NCI-H226 (cell line): ENCODE measurements around the gene GRK2.
"Not testable (repeated sequence)": the region's sequence is repeated elsewhere in the genome, so short reads cannot be mapped to it uniquely, and the experiment has no call there.

Experiments
- DNase-seq: peaks from one replicate; pipeline ENCODE4 v3.0.0-alpha.2; 2015

Gene GRK2

GRCh38 chr11:67266449-67267187 is at the start of gene GRK2:
Gene GRK2 (plus strand): TSS chr11:67266473. CDS start chr11:67266700, 227 bp downstream.
- DNase-seq, result peak; percentile 47

GRCh38 chr11:67227726-67228125 is 38.5 kb upstream of the GRK2 start:
- no peak for DNase-seq

- no peak for DNase-seq
Observed at GRCh38 chr11:67230406-67230805, 35.9 kb upstream of the GRK2 start.

- DNase-seq, result no peak
Observed at GRCh38 chr11:67230886-67231285, 35.4 kb upstream of the GRK2 start.

- no peak for DNase-seq
Observed at GRCh38 chr11:67233584-67234190, 32.6 kb upstream of the GRK2 start.

- DNase-seq, result not testable (repeated sequence)
Observed at GRCh38 chr11:67234571-67234970, 31.7 kb upstream of the GRK2 start.

GRCh38 chr11:67237574-67237973 is 28.7 kb upstream of the GRK2 start:
- no peak for DNase-seq

GRCh38 chr11:67238894-67239782 is 27.1 kb upstream of the GRK2 start:
- no peak for DNase-seq

GRCh38 chr11:67239783-67240575 is 26.3 kb upstream of the GRK2 start:
- DNase-seq, result peak; percentile 99

- DNase-seq, result peak; percentile 91
Observed at GRCh38 chr11:67240576-67241389, 25.5 kb upstream of the GRK2 start.

- DNase-seq, result no peak
Observed at GRCh38 chr11:67242548-67242947, 23.7 kb upstream of the GRK2 start.

- DNase-seq, result no peak
Observed at GRCh38 chr11:67243051-67243450, 23.2 kb upstream of the GRK2 start.

GRCh38 chr11:67245046-67245445 is 21.2 kb upstream of the GRK2 start:
- DNase-seq, result no peak

- no peak for DNase-seq
Observed at GRCh38 chr11:67247946-67248550, 18.2 kb upstream of the GRK2 start.

- DNase-seq, result no peak
Observed at GRCh38 chr11:67248653-67249052, 17.6 kb upstream of the GRK2 start.

- no peak for DNase-seq
Observed at GRCh38 chr11:67250059-67251043, 15.9 kb upstream of the GRK2 start.

- DNase-seq, result no peak
Observed at GRCh38 chr11:67251841-67252240, 14.4 kb upstream of the GRK2 start.

GRCh38 chr11:67252831-67253239 is 13.4 kb upstream of the GRK2 start:
- no peak for DNase-seq

- no peak for DNase-seq
Observed at GRCh38 chr11:67253872-67254624, 12.2 kb upstream of the GRK2 start.
